Measurements from ENCODE around the gene LRRC4C.

- TF ChIP-seq CTCF (IDR thresholded peaks at IDR 0.05): no peak
- no peak for TF ChIP-seq POLR2AphosphoS5 (IDR thresholded peaks at IDR 0.05; ENCODE audit: low read depth, low read length)
- no peak for TF ChIP-seq TCF7L2 (IDR thresholded peaks at IDR 0.05; ENCODE audit: low read depth, low read length)
These were observed 45.6 kb downstream of the LRRC4C start for GRCh38 chr11:41413843-41414242.

All from Panc1 (cell line).